Prostate gland (tissue), 2 donors: Measurements from ENCODE around the gene PAK5. TPM values are rescaled to one million over a fixed set of nuclear protein-coding genes. Genes with fewer than 3 reads are reported as not detected.

Source experiments
- DNase-seq: peaks from one replicate; pipeline ENCODE4 v3.0.0-alpha.2; 2019; ENCODE audit warnings: low spot score
- H3K27ac ChIP-seq, 2 donors: fragments of 200-600 bp; sonication (generic); 2 replicates each; pipeline ENCODE4 v1.5.1; 2017 to 2019
- H3K27me3 ChIP-seq: fragments of 200-600 bp; sonication (generic); replicated peaks from 2 replicates; pipeline ENCODE4 v1.5.1; 2019; ENCODE audit not compliant: insufficient read depth
- H3K36me3 ChIP-seq, 2 donors: fragments of 200-600 bp; sonication (generic); 1 replicate in 1 of 2; 2 replicates in 1 of 2; pipeline versions ENCODE4 v1.5.1 to v1.8.1; 2017 to 2019
- H3K4me1 ChIP-seq: fragments of 200-600 bp; sonication (generic); replicated peaks from 2 replicates; pipeline ENCODE4 v1.5.1; 2019
- H3K4me3 ChIP-seq, 2 donors: fragments of 200-600 bp; sonication (generic); 2 replicates each; pipeline ENCODE4 v1.5.1; 2017 to 2019
- H3K9me3 ChIP-seq: fragments of 200-600 bp; sonication (generic); 2 replicates; pipeline ENCODE4 v1.5.1; 2017
- CTCF ChIP-seq, 4 experiments: fragments of 200-600 bp in 2 of 4; fragments of 450-650 bp in 2 of 4; sonication (generic) in 2 of 4; IDR thresholded peaks; 1 replicate in 3 of 4; 2 replicates in 1 of 4; pipeline ENCODE4 v1.5.1; 2016 to 2019; ENCODE audit warnings: antibody characterized with exemption in 4 of 4, mild to moderate bottlenecking in 2 of 4, moderate library complexity in 2 of 4
- POLR2A ChIP-seq: fragments of 450-650 bp; IDR thresholded peaks from one replicate; pipeline ENCODE4 v1.6.1; 2016; ENCODE audit warnings: antibody characterized with exemption, mild to moderate bottlenecking
- POLR2AphosphoS5 ChIP-seq: sonication (generic); formaldehyde crosslinking; IDR thresholded peaks from one replicate; pipeline ENCODE4 v1.6.1; 2017; ENCODE audit warnings: antibody characterized with exemption
- WGBS: methylation state at CpG from one replicate; pipeline ENCODE4 v1.1.5; 2018; 5-methylcytosine and 5-hydroxymethylcytosine counted together
- intact Hi-C: fragments of 100-400 bp; cut with DNase I; formaldehyde crosslinking; loops from one replicate; pipeline ENCODE4 v1.14.2; 2022
- total RNA-seq, 2 donors: library from RNA; depleted of rRNA; stranded (reverse); fragments of >200 nt; gene quantifications; one replicate each; pipeline ENCODE4 v1.1.0, GENCODE V29; 2016

The PAK5 gene
- total RNA-seq, 2 donors from 2014 or later, result 1.4 to 1.9 TPM

- no peaks in the 10 kb centered on the region for H3K4me1 ChIP-seq
- H3K4me3 ChIP-seq, result no peak overlapping the region
- no peaks in the 10 kb centered on the region for H3K9me3 ChIP-seq
- no peaks in the 10 kb centered on the region for H3K27me3 ChIP-seq
- 52% methylated on average over 5 of the region's 5 CpGs for WGBS
- no peaks in the 10 kb centered on the region for H3K36me3 ChIP-seq
- intact Hi-C loops, result no loop called here
- TF ChIP-seq POLR2A (no peak), CTCF (IDR thresholded peaks at IDR 0.05) (no peak), POLR2AphosphoS5 (no peak)
- H3K27ac ChIP-seq, result no peak overlapping the region
- DNase-seq, result no peak
Measured at GRCh38 chr20:9689041-9689440, 149.8 kb downstream of the PAK5 start.

GRCh38 chr20:9686866-9687265 lies 152.0 kb downstream of the PAK5 start:
- H3K9me3 ChIP-seq, result no peaks in the 10 kb centered on the region
- H3K27me3 ChIP-seq, result no peaks in the 10 kb centered on the region
- no peaks in the 10 kb centered on the region for H3K4me1 ChIP-seq
- H3K36me3 ChIP-seq, result no peaks in the 10 kb centered on the region
- WGBS, result 93% methylated on average over 2 of the region's 2 CpGs
- no peak for DNase-seq
- H3K4me3 ChIP-seq, result no peak overlapping the region
- H3K27ac ChIP-seq, result no peak overlapping the region
- no peak for TF ChIP-seq POLR2AphosphoS5
- no peak for TF ChIP-seq POLR2A
- TF ChIP-seq CTCF (IDR thresholded peaks at IDR 0.05), result no peak
- intact Hi-C loops, result no loop called here

DNA sequence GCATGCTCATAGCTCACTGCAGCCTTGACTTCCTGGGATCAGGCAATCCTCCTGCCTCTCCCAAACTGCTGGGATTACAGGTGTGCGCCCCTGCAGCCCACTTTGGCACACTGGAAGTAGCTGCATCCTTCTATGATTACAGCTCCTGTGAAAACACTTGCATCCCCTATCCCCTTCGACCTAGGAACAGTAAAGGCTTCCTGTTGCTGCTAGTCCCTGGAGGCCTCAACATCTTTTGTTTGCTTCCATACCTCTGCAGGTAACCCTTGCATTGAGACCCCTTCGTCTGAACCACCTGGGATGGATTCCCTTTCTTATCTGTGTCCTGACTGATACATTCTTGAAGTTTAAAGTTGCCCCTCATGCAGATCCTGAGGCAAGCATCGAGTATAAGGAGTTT lies 152.4 kb downstream of the PAK5 start:
- no peaks in the 10 kb centered on the region for H3K27me3 ChIP-seq
- no peaks in the 10 kb centered on the region for H3K36me3 ChIP-seq
- intact Hi-C loops, result no loop called here
- no peak overlapping the region for H3K27ac ChIP-seq
- TF ChIP-seq CTCF (IDR thresholded peaks at IDR 0.05), result no peak
- no peak for TF ChIP-seq POLR2A
- no peak for TF ChIP-seq POLR2AphosphoS5
- WGBS, result 74% methylated on average over 4 of the region's 4 CpGs
- no peak for DNase-seq
- H3K4me1 ChIP-seq, result no peaks in the 10 kb centered on the region
- no peak overlapping the region for H3K4me3 ChIP-seq
- no peaks in the 10 kb centered on the region for H3K9me3 ChIP-seq

DNA sequence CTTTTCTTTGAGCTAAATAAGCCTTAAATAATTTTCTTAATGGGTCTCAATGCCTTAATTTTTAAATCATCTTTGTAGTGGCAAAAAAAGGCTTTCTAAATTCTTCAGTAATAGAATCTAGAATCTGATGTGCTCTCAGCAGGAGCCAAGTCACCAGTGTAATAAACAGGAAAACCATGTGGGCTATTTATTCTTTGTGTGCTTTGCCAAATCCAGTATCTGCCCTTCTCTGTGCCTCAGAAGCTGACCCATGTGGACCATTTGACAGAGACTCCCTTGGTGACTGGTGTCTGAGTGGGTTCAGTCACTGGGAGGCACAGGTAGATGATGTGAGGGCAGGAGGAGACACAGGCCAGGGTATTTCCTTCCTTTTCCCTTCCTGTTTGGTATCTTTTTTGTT lies 152.9 kb downstream of the PAK5 start:
- Histone ChIP-seq H3K4me1 (no peaks in the 10 kb centered on the region), H3K27ac (no peak overlapping the region), H3K27me3 (no peaks in the 10 kb centered on the region), H3K9me3 (no peaks in the 10 kb centered on the region), H3K36me3 (no peaks in the 10 kb centered on the region), H3K4me3 (no peak overlapping the region)
- intact Hi-C loops, result no loop called here
- no peak for TF ChIP-seq POLR2AphosphoS5
- no peak for TF ChIP-seq POLR2A
- no peak for TF ChIP-seq CTCF (IDR thresholded peaks at IDR 0.05)
- DNase-seq, result no peak

DNA sequence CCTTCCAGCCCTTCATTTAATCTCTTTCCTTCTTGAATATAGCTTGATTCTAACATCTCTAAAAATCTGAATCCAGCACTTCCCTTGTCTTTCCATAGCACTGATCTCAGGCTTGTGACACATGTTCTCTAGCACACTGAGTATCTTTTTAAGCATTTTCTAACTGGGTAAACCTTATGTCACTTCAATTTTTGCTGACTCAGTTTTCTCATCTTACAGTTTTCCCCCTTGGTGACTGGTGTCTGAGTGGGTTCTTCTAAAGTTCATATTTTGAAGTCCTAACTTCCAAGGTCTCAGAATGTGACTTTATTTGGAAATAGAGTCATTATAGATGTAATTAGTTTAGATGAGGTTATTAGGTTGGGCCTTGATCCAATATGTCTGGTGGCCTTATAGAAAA lies 153.9 kb downstream of the PAK5 start:
- intact Hi-C loops, result no loop called here
- TF ChIP-seq POLR2AphosphoS5, result no peak
- no peak for TF ChIP-seq CTCF (IDR thresholded peaks at IDR 0.05)
- TF ChIP-seq POLR2A, result no peak

More for the DNA sequence above, 153.9 kb downstream of the PAK5 start:
- no peak for DNase-seq
- no peaks in the 10 kb centered on the region for H3K4me1 ChIP-seq
- H3K9me3 ChIP-seq, result no peaks in the 10 kb centered on the region
- no peaks in the 10 kb centered on the region for H3K36me3 ChIP-seq
- H3K27me3 ChIP-seq, result no peaks in the 10 kb centered on the region
- no peak overlapping the region for H3K27ac ChIP-seq
- H3K4me3 ChIP-seq, result no peak overlapping the region
